Ovary (tissue), 3 donors: ENCODE measurements around the gene CUTA.

Experiments used
- EP300 ChIP-seq: sonication (generic); formaldehyde crosslinking; IDR thresholded peaks from one replicate; pipeline ENCODE4 v1.6.1; 2017; ENCODE audit warnings: antibody characterized with exemption
- POLR2A ChIP-seq: fragments of 450-650 bp; IDR thresholded peaks from one replicate; pipeline ENCODE4 v1.6.1; 2017; ENCODE audit warnings: antibody characterized with exemption, mild to moderate bottlenecking, moderate library complexity
- TF ChIP-seq, protein P1 (sequence below), 3 donors: fragments of 450-650 bp in 2 of 3; fragments of 200-600 bp in 1 of 3; IDR thresholded peaks; one replicate each; pipeline versions ENCODE4 v1.5.1 to v1.8.0; 2016 to 2022; ENCODE audit warnings: antibody characterized with exemption in 3 of 3, mild to moderate bottlenecking in 1 of 3
- donor health status: DM: no; HTN: no; CAD: no.

DNA sequence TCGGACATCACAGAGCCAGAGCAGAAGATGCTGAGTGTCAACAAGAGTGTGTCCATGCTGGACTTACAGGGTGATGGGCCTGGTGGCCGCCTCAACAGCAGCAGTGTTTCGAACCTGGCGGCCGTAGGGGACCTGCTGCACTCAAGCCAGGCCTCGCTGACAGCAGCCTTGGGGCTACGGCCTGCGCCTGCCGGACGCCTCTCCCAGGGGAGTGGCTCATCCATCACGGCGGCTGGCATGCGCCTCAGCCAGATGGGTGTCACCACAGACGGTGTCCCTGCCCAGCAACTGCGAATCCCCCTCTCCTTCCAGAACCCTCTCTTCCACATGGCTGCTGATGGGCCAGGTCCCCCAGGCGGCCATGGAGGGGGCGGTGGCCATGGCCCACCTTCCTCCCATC is 25.1 kb upstream of the CUTA start:
- TF ChIP-seq, protein P1, sequence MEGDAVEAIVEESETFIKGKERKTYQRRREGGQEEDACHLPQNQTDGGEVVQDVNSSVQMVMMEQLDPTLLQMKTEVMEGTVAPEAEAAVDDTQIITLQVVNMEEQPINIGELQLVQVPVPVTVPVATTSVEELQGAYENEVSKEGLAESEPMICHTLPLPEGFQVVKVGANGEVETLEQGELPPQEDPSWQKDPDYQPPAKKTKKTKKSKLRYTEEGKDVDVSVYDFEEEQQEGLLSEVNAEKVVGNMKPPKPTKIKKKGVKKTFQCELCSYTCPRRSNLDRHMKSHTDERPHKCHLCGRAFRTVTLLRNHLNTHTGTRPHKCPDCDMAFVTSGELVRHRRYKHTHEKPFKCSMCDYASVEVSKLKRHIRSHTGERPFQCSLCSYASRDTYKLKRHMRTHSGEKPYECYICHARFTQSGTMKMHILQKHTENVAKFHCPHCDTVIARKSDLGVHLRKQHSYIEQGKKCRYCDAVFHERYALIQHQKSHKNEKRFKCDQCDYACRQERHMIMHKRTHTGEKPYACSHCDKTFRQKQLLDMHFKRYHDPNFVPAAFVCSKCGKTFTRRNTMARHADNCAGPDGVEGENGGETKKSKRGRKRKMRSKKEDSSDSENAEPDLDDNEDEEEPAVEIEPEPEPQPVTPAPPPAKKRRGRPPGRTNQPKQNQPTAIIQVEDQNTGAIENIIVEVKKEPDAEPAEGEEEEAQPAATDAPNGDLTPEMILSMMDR (IDR thresholded peaks at IDR 0.05) = no peak
- TF ChIP-seq POLR2A = no peak
- TF ChIP-seq EP300 = no peak
